Karpas-422 (cell line): ENCODE results near the gene EHF. TPM values are rescaled to one million over a fixed set of nuclear protein-coding genes. Genes with fewer than 3 reads are reported as not detected.

Experiments
- DNase-seq: peaks from one replicate; pipeline ENCODE4 v3.0.0-alpha.2; 2015
- H2AFZ ChIP-seq: fragments of 200-600 bp; sonication (generic); 2 replicates; pipeline ENCODE4 v1.6.1; 2014; ENCODE audit warnings: antibody characterized with exemption, low read length, mixed read lengths
- H3K27ac ChIP-seq: fragments of 200-600 bp; sonication (generic); 2 replicates; pipeline ENCODE4 v1.5.1; 2014; ENCODE audit warnings: mild to moderate bottlenecking, low read length, moderate library complexity
- H3K27me3 ChIP-seq: fragments of 200-600 bp; sonication (generic); 2 replicates; pipeline ENCODE4 v1.6.1; 2014; ENCODE audit warnings: low read length, mixed read lengths
- H3K36me3 ChIP-seq: fragments of 200-600 bp; sonication (generic); 2 replicates; pipeline ENCODE4 v1.6.1; 2014; ENCODE audit warnings: low read length, mixed read lengths; ENCODE audit not compliant: insufficient read depth
- H3K4me1 ChIP-seq: fragments of 200-600 bp; sonication (generic); 2 replicates; pipeline ENCODE4 v1.6.1; 2014; ENCODE audit warnings: mild to moderate bottlenecking, low read length, mixed read lengths
- H3K4me2 ChIP-seq: fragments of 200-600 bp; sonication (generic); 2 replicates; pipeline ENCODE4 v1.6.1; 2014; ENCODE audit warnings: low read length, low read depth, mild to moderate bottlenecking; ENCODE audit not compliant: poor library complexity, severe bottlenecking
- H3K4me3 ChIP-seq: fragments of 200-600 bp; sonication (generic); 2 replicates; pipeline ENCODE4 v1.5.1; 2014; ENCODE audit warnings: mild to moderate bottlenecking, antibody characterized with exemption, low read length, mixed read lengths
- H3K79me2 ChIP-seq: fragments of 200-600 bp; sonication (generic); 2 replicates; pipeline ENCODE4 v1.6.1; 2014; ENCODE audit warnings: mild to moderate bottlenecking, low read length, mixed read lengths
- H3K9ac ChIP-seq: fragments of 200-600 bp; sonication (generic); 2 replicates; pipeline ENCODE4 v1.6.0; 2014; ENCODE audit warnings: low read length
- H3K9me2 ChIP-seq: fragments of 200-600 bp; sonication (generic), shearing (Covaris generic); replicated peaks from 2 replicates; pipeline ENCODE4 v1.6.0; 2014; ENCODE audit warnings: mild to moderate bottlenecking, low read length, moderate library complexity; ENCODE audit not compliant: insufficient read depth
- H3K9me3 ChIP-seq: fragments of 300-700, 200-600 bp; sonication (generic); 2 replicates; pipeline ENCODE4 v1.6.1; 2014; ENCODE audit warnings: low read length, mixed read lengths
- H4K20me1 ChIP-seq: fragments of 200-600 bp; sonication (generic); 2 replicates; pipeline ENCODE4 v1.6.1; 2014; ENCODE audit warnings: mild to moderate bottlenecking, antibody characterized with exemption, low read length, low read depth; ENCODE audit not compliant: insufficient read depth
- total RNA-seq: library from RNA; depleted of rRNA; stranded (reverse); fragments of >200 nt; shearing (Covaris generic); gene quantifications from 2 replicates; pipeline ENCODE4 v1.2.3, GENCODE V29; 2014; ENCODE audit warnings: low replicate concordance

Gene EHF
- total RNA-seq, 1 experiment from 2014 or later, result not detected

DNA sequence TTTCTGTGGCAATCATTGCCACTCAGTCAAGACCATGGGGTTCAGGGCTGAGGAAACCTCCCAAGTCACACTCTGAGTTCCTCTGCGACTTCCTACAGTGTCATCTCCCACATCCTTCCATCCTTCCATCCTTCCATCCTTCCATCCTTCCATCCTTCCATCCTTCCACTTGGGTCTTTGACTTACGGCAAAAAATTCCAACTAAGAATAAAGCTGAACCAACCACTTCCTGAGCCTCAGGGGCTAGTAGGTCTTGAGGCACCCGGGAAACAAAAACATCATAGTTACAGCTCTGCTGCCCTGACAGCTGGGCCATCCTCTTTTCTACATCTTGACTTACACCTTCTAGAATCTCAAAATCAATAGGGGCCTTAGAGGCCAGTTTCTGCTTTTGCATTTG lies 32.1 kb downstream of the EHF start:
- Histone ChIP-seq H3K9me3 (no peaks in the 10 kb centered on the region), H3K36me3 (no peaks in the 10 kb centered on the region), H3K4me2 (no peak overlapping the region), H3K27me3 (no peaks in the 10 kb centered on the region), H2AFZ (no peak overlapping the region), H3K9me2 (no peaks in the 10 kb centered on the region), H4K20me1 (no peaks in the 10 kb centered on the region), H3K79me2 (no peaks in the 10 kb centered on the region), H3K4me1 (peaks cover 48% of the 10 kb centered on the region), H3K9ac (no peak overlapping the region), H3K4me3 (no peak overlapping the region), H3K27ac (no peak overlapping the region)
- no peak for DNase-seq

DNA sequence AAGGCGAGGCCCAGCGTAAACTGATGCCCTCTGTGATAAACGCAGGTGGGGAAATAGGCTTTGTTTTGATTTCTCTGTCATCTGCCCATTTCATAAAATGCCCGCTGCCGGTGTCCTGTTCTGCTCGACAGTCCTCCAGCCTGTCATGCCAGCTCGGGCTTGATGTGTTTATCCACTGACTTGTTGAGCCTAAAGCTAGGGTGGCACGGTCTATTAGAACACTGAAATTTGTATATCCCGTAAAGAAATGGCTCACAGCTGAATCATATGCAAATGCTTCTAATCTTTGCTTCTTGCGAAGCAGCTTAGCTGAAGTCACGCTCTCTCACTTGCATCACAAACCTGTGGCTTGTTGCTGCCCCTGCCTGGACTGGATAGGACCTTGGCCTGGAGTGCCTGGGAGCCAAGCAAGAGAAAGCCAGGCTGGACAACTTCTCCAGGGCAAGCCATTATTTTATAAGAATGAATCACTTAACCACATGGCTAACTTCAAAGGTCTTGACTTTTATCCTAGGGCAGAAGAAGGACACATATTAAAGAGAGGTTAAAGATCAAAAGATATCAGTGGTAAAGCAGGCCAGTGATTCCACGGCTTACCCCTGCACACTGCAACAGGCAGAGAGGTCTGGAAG lies 33.1 kb downstream of the EHF start:
- H2AFZ ChIP-seq, result no peak overlapping the region
- H3K9ac ChIP-seq, result no peak overlapping the region
- no peaks in the 10 kb centered on the region for H3K9me2 ChIP-seq
- no peak overlapping the region for H3K27ac ChIP-seq
- peaks cover 48% of the 10 kb centered on the region for H3K4me1 ChIP-seq
- no peaks in the 10 kb centered on the region for H3K9me3 ChIP-seq
- H3K36me3 ChIP-seq, result no peaks in the 10 kb centered on the region
- H3K4me2 ChIP-seq, result peak overlapping the region; percentile 47
- H3K4me3 ChIP-seq, result peak overlapping the region; percentile 39; the same call in 1 of the 2 replicates
- H4K20me1 ChIP-seq, result no peaks in the 10 kb centered on the region
- no peaks in the 10 kb centered on the region for H3K79me2 ChIP-seq
- H3K27me3 ChIP-seq, result no peaks in the 10 kb centered on the region
- peak; percentile 80 for DNase-seq

DNA sequence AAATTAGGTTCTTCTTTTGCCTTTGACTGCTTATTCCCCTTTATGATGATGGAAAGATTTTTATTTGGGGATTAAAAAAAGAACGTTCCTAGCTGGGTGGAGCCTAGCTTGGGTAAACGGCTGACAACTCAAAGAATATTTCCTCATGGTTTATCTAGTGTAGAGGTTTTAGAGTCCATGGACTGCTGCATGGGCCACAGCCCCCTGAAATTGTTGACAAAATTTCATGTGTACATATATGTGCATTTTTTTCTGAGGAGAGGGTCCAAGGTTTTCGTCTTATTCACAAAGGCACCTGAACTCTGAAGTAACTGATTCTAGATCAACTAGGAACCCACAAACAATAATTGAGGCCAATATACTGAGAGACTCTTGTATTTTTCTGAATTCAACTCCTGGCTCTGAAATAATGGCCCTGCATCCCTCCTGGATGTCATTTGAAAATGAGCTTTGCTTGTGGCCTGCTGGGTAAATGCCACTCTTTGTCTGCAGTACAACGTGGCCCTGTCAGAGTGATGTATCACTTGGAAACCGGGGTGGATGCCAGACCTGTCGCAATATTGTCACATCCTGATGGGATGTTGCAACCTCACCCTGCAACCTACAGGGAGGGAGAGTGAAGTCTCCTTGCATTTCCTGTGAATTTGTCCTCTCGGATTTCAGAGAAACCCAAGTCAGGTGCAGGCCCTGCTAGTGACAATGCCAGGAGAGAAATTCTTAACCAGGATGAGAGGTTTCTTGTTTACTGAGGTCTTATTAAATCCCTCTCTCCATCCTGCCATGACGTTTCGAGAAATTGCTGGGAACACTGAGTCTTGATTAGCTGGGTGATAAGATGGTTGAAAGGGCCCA lies 33.8 kb downstream of the EHF start:
- no peaks in the 10 kb centered on the region for H3K79me2 ChIP-seq
- H3K4me2 ChIP-seq, result peak overlapping the region; percentile 47
- no peaks in the 10 kb centered on the region for H3K9me3 ChIP-seq
- no peak overlapping the region for H3K9ac ChIP-seq
- no peak overlapping the region for H3K4me3 ChIP-seq
- H2AFZ ChIP-seq, result no peak overlapping the region
- no peaks in the 10 kb centered on the region for H3K27me3 ChIP-seq
- H4K20me1 ChIP-seq, result no peaks in the 10 kb centered on the region
- DNase-seq, result no peak
- H3K9me2 ChIP-seq, result no peaks in the 10 kb centered on the region
- H3K36me3 ChIP-seq, result no peaks in the 10 kb centered on the region
- no peak overlapping the region for H3K27ac ChIP-seq
- peaks cover 46% of the 10 kb centered on the region for H3K4me1 ChIP-seq

DNA sequence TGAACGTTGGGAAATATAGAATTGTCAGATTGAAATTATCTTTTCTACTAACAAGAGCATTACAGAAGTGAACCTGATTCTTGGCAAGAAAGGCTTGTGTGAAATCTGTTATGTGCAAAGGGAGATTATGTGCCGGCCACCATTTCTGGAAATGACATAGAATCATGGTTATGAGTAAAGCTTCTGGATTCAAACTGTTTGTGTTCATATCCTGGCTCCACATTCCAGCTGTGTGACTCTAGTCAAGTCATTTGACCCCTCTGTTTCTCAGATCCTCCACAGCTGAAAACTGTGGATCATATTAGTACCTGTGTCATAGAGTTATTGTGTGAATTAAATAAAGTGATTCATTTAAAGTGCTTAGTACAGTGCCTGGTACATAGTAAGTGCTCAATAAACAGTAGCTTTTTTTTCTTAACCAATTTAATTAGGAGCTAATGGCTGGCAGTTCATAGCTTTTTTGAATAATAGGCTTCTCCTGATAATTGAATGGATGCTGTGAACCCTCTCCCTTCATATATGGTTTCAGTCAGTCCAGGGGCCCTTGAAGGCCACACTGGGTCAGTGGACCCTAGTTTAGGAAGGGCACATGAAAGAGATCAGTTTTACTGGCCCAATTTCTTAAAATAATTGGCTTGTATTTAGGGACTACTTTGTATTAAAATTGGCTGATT lies 34.6 kb downstream of the EHF start:
- DNase-seq, result no peak
- no peak overlapping the region for H3K4me3 ChIP-seq
- no peaks in the 10 kb centered on the region for H3K36me3 ChIP-seq
- H3K9me3 ChIP-seq, result no peaks in the 10 kb centered on the region
- no peaks in the 10 kb centered on the region for H3K27me3 ChIP-seq
- H3K4me2 ChIP-seq, result no peak overlapping the region
- H3K27ac ChIP-seq, result no peak overlapping the region
- H3K9ac ChIP-seq, result no peak overlapping the region
- no peaks in the 10 kb centered on the region for H3K9me2 ChIP-seq
- no peak overlapping the region for H2AFZ ChIP-seq
- no peaks in the 10 kb centered on the region for H3K79me2 ChIP-seq
- peaks cover 40% of the 10 kb centered on the region for H3K4me1 ChIP-seq
- H4K20me1 ChIP-seq, result no peaks in the 10 kb centered on the region

DNA sequence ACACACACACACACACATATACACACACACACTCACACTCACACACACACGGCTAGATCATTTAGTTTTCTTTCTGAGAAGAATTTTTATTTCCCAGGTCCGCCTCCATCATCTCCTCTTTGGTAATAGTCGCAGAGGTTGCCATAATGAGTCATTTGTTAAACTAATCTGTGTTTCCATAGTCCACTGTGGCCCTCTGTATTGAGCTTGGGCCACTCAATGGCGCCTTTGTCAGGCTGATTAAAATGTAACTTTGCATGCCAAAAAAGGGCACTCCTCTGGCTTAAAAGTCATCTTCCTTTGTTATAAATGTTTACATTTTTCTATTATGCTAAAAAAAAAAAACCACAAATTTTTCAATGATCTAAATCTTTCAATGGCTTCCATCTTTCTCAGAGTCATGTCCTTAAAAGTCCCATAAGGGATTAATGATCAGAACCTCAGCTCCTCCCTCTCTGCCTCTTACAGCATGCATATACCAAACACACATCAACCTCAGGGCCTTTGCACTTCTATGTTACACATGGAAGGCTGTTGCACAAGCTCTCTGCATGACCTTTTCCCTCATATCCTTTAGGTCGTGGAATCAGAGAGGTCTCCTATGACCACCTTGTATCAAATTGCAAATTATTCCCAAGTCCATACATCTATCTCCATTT lies 35.3 kb downstream of the EHF start:
- Histone ChIP-seq H3K9me3 (no peaks in the 10 kb centered on the region), H3K27me3 (no peaks in the 10 kb centered on the region), H3K27ac (no peak overlapping the region), H2AFZ (no peak overlapping the region), H3K4me3 (no peak overlapping the region), H3K9me2 (no peaks in the 10 kb centered on the region), H3K4me1 (peaks cover 35% of the 10 kb centered on the region), H3K4me2 (no peak overlapping the region), H3K9ac (no peak overlapping the region), H3K79me2 (no peaks in the 10 kb centered on the region), H3K36me3 (no peaks in the 10 kb centered on the region), H4K20me1 (no peaks in the 10 kb centered on the region)
- no peak for DNase-seq

DNA sequence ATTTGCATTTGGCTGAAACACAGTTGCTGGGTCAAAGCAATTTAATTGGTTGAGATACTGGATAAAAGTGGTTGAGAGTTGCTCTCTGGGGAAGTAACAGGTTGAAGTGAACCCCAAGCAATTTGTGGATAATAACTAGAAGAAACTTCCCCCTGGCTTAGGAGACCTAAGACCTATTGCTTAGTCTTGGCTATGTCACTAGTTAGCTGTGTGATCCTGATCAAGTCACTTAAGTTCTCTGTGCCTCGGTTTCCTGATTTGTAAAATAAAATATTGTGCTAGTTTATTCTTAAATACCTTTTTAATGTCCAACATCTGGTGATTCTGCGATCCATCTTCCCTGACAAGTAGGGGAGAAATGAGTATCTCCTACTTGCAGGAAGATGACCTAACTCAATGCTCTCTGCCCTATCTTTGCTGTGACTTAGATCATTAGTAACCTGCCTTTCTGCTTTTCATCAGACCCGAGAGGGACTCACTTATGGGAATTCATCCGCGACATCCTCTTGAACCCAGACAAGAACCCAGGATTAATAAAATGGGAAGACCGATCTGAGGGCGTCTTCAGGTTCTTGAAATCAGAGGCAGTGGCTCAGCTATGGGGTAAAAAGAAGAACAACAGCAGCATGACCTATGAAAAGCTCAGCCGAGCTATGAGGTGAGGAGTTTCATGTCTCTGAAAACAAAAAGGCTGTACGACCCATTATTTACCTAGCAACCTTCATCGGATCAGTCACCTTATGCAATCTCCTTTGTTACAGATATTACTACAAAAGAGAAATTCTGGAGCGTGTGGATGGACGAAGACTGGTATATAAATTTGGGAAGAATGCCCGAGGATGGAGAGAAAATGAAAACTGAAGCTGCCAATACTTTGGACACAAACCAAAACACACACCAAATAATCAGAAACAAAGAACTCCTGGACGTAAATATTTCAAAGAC lies 37.5 kb downstream of the EHF start:
- Histone ChIP-seq H3K9me3 (no peaks in the 10 kb centered on the region), H4K20me1 (no peaks in the 10 kb centered on the region), H3K27ac (no peak overlapping the region)

DNA sequence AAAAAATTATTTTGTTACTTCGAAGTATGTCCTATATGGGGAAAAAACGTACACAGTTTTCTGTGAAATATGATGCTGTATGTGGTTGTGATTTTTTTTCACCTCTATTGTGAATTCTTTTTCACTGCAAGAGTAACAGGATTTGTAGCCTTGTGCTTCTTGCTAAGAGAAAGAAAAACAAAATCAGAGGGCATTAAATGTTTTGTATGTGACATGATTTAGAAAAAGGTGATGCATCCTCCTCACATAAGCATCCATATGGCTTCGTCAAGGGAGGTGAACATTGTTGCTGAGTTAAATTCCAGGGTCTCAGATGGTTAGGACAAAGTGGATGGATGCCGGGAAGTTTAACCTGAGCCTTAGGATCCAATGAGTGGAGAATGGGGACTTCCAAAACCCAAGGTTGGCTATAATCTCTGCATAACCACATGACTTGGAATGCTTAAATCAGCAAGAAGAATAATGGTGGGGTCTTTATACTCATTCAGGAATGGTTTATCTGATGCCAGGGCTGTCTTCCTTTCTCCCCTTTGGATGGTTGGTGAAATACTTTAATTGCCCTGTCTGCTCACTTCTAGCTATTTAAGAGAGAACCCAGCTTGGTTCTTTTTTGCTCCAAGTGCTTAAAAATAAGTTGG lies 38.3 kb downstream of the EHF start:
- peaks cover 5% of the 10 kb centered on the region for H3K4me1 ChIP-seq
- no peak overlapping the region for H3K4me2 ChIP-seq
- no peak for DNase-seq
- H4K20me1 ChIP-seq, result no peaks in the 10 kb centered on the region
- no peak overlapping the region for H3K9ac ChIP-seq
- no peak overlapping the region for H2AFZ ChIP-seq
- no peaks in the 10 kb centered on the region for H3K79me2 ChIP-seq
- H3K9me3 ChIP-seq, result no peaks in the 10 kb centered on the region
- no peak overlapping the region for H3K4me3 ChIP-seq
- H3K9me2 ChIP-seq, result no peaks in the 10 kb centered on the region
- H3K36me3 ChIP-seq, result no peaks in the 10 kb centered on the region
- H3K27ac ChIP-seq, result no peak overlapping the region
- no peaks in the 10 kb centered on the region for H3K27me3 ChIP-seq

More for the DNA sequence above, 37.5 kb downstream of the EHF start:
- Histone ChIP-seq H3K9ac (no peak overlapping the region), H2AFZ (no peak overlapping the region), H3K27me3 (no peaks in the 10 kb centered on the region), H3K4me2 (no peak overlapping the region), H3K36me3 (no peaks in the 10 kb centered on the region), H3K4me1 (peaks cover 13% of the 10 kb centered on the region), H3K79me2 (no peaks in the 10 kb centered on the region), H3K4me3 (no peak overlapping the region), H3K9me2 (no peaks in the 10 kb centered on the region)
- no peak for DNase-seq
